HepG2 (cell line): ENCODE data around the gene MACROD2. TPM values are rescaled to one million over a fixed set of nuclear protein-coding genes. Genes with fewer than 3 reads are reported as not detected.

Source experiments
- ATAC-seq: fragments of 200-7000 bp; cut with Tn5 transposase; 3 replicates; pipeline ENCODE4 v1.9.1; 2020; ENCODE audit warnings: mild to moderate bottlenecking, moderate library complexity
- BruUV-seq: library from RNA; stranded (reverse); fragments of 400-500 nt; replicated peaks from 2 replicates; lab custom pipeline; 2021; lab: Mats Ljungman, UMichigan
- CTCF ChIA-PET: fragments of 300-600 bp; formaldehyde crosslinking; extraction: SDS; loops from one replicate; lab custom pipeline; 2021; ENCODE audit warnings: low total read pairs, inconsistent platforms, low intra/inter-chr PET ratio; lab: Yijun Ruan, JAX
- POLR2A ChIA-PET: fragments of 350-600 bp; sonication (Branson Sonifier 250); formaldehyde crosslinking; loops from one replicate; lab custom pipeline; 2020; ENCODE audit warnings: antibody characterized with exemption, inconsistent platforms; lab: Yijun Ruan, JAX
- DNase-seq: peaks from one replicate; pipeline ENCODE4 v3.0.0-alpha.2; 2015; ENCODE audit warnings: low spot score
- FAIRE-seq: peaks from 3 replicates; lab custom pipeline; 2011; peaks lifted over from hg19 to GRCh38; lab: Jason Lieb, UNC
- H2AFZ ChIP-seq: one replicate; pipeline ENCODE4 v1.6.1; 2011; ENCODE audit warnings: low read length, inconsistent platforms
- H3K27ac ChIP-seq: fragments of 300-600 bp; 3 replicates; pipeline ENCODE4 v1.8.0; 2011; ENCODE audit warnings: mixed run types, mild to moderate bottlenecking, mixed read lengths, low read length, inconsistent platforms; ENCODE audit not compliant: insufficient read depth; ENCODE audit errors: extremely low read length
- H3K27me3 ChIP-seq, 2 experiments: fragments of 200-600 bp in 1 of 2; 2 replicates in 1 of 2; 3 replicates in 1 of 2; pipeline versions ENCODE4 v1.6.0 to v1.8.0; 2011; ENCODE audit warnings: low read length in 2 of 2, mild to moderate bottlenecking in 2 of 2, moderate library complexity in 2 of 2, inconsistent platforms in 1 of 2; ENCODE audit not compliant: insufficient read depth in 2 of 2, control insufficient read depth in 1 of 2
- H3K36me3 ChIP-seq, 2 experiments: fragments of 200-600 bp in 1 of 2; replicated peaks in 1 of 2; 2 replicates in 1 of 2; 3 replicates in 1 of 2; pipeline versions ENCODE4 v1.5.1 to v1.8.0; 2011; ENCODE audit warnings: low read length in 2 of 2, inconsistent platforms in 1 of 2; ENCODE audit not compliant: insufficient read depth in 2 of 2, control insufficient read depth in 1 of 2
- H3K4me1 ChIP-seq: 2 replicates; pipeline ENCODE4 v1.5.1; 2012; ENCODE audit warnings: low read length, inconsistent platforms; ENCODE audit not compliant: insufficient read depth
- H3K4me2 ChIP-seq: 2 replicates; pipeline ENCODE4 v1.6.0; 2011; ENCODE audit warnings: low read depth, low read length, inconsistent platforms
- H3K4me3 ChIP-seq, 3 experiments: fragments of 200-600 bp in 1 of 3; sonication (generic), shearing (Covaris generic) in 1 of 3; replicated peaks in 1 of 3; 2 replicates each; pipeline ENCODE4 v1.5.1; 2011 to 2016; ENCODE audit warnings: low read length in 3 of 3, inconsistent platforms in 2 of 3, low read depth in 2 of 3, mild to moderate bottlenecking in 2 of 3, control low read depth in 1 of 3, mixed read lengths in 1 of 3; ENCODE audit not compliant: insufficient read depth in 1 of 3
- H3K79me2 ChIP-seq: one replicate; pipeline ENCODE4 v1.6.1; 2011; ENCODE audit warnings: low read length, inconsistent platforms; ENCODE audit not compliant: insufficient read depth
- H3K9ac ChIP-seq: 2 replicates; pipeline ENCODE4 v1.6.0; 2011; ENCODE audit warnings: mild to moderate bottlenecking, low read depth, low read length, inconsistent platforms; ENCODE audit not compliant: insufficient read depth
- H3K9me3 ChIP-seq: 2 replicates; pipeline ENCODE4 v1.5.1; 2012; ENCODE audit warnings: mild to moderate bottlenecking, low read length
- H4K20me1 ChIP-seq: 2 replicates; pipeline ENCODE4 v1.6.0; 2011; ENCODE audit warnings: inconsistent platforms, mild to moderate bottlenecking, low read length, moderate library complexity; ENCODE audit not compliant: insufficient read depth
- HNF1A ChIP-seq, 2 experiments: sonication (generic) in 1 of 2; formaldehyde crosslinking in 1 of 2; IDR thresholded peaks; 2 replicates each; pipeline versions ENCODE4 v1.4.0 to v1.6.1; 2016 to 2020; ENCODE audit warnings: borderline replicate concordance in 1 of 2, low read depth in 1 of 2, mild to moderate bottlenecking in 1 of 2, missing genetic modification reagents in 1 of 2
- LBX2 ChIP-seq: sonication (generic); formaldehyde crosslinking; IDR thresholded peaks from 2 replicates; pipeline ENCODE4 v1.5.0; 2020; ENCODE audit warnings: missing genetic modification reagents, mild to moderate bottlenecking, borderline replicate concordance
- MIER3 ChIP-seq: IDR thresholded peaks from 2 replicates; pipeline ENCODE4 v1.6.1; 2016; ENCODE audit warnings: missing compliant biosample characterization, borderline replicate concordance
- MZF1 ChIP-seq: sonication (generic); formaldehyde crosslinking; IDR thresholded peaks from 2 replicates; pipeline ENCODE4 v1.8.1; 2023; ENCODE audit warnings: mild to moderate bottlenecking, missing genetic modification reagents, borderline replicate concordance
- NBN ChIP-seq: fragments of 450-650 bp; conservative IDR thresholded peaks from 2 replicates; pipeline ENCODE4 v1.6.1; 2017
- THRA ChIP-seq: sonication (generic); formaldehyde crosslinking; IDR thresholded peaks from 2 replicates; pipeline ENCODE4 v1.4.0; 2020; ENCODE audit warnings: missing genetic modification reagents, borderline replicate concordance
- ZNF432 ChIP-seq: sonication (generic); formaldehyde crosslinking; IDR thresholded peaks from 2 replicates; pipeline ENCODE4 v1.5.0; 2020; ENCODE audit warnings: missing genetic modification reagents, mild to moderate bottlenecking, borderline replicate concordance
- ZNF883 ChIP-seq: sonication (generic); formaldehyde crosslinking; IDR thresholded peaks from 2 replicates; pipeline ENCODE4 v1.5.1; 2020; ENCODE audit warnings: mild to moderate bottlenecking, missing genetic modification reagents; ENCODE audit errors: not compliant biosample characterization
- ZSCAN12 ChIP-seq: sonication (generic); formaldehyde crosslinking; IDR thresholded peaks from 2 replicates; pipeline ENCODE4 v1.9.0; 2021; ENCODE audit warnings: mild to moderate bottlenecking, missing genetic modification reagents
- WGBS: methylation state at CpG from one replicate; pipeline ENCODE4 v1.1.6; 2017; ENCODE audit warnings: low lambda C conversion rate; 5-methylcytosine and 5-hydroxymethylcytosine counted together
- in situ Hi-C: cut with HindIII; loops from 2 replicates; pipeline ENCODE4 v1.10.0; 2017; ENCODE audit warnings: low pct_unique_long_range_greater_than_20kb; ENCODE audit not compliant: extremely low pct_ligation_motif_present
- intact Hi-C: fragments of 100-400 bp; cut with micrococcal nuclease; formaldehyde crosslinking; loops from one replicate; pipeline ENCODE4 v1.10.0; 2022; ENCODE audit not compliant: unreplicated experiment
- polyA plus RNA-seq, 8 experiments: library from polyadenylated mRNA; depleted of rRNA in 3 of 8; stranded (reverse) in 7 of 8; unstranded in 1 of 8; fragments of >200 nt; fragmentation: Illumina TruSeq in 4 of 8; extraction: Trizol in 4 of 8; gene quantifications; 2 replicates each; pipeline versions ENCODE4 v1.2.1 to v1.2.3, GENCODE V29; 2011 to 2016; ENCODE audit warnings: low read depth in 4 of 8, missing spikeins in 1 of 8, mixed read lengths in 1 of 8; ENCODE audit not compliant: insufficient read depth in 1 of 8
- total RNA-seq, 5 experiments: library from RNA; depleted of rRNA; stranded (reverse); fragments of >200 nt; fragmentation: Illumina TruSeq; extraction: Trizol; gene quantifications; 2 replicates each; pipeline ENCODE4 v1.2.3, GENCODE V29; 2016; ENCODE audit warnings: low read depth in 1 of 5

The MACROD2 gene
- total and polyA plus RNA-seq, 2 of the 13 experiments (the other 11 are each of a cell fraction or from before 2014, with no cell fraction given): 0.13 to 0.51 TPM

- CTCF ChIA-PET: no interaction called here
- POLR2A ChIA-PET: no interaction called here
These were observed 543.1 kb downstream of the MACROD2 start for GRCh38 chr20:14538433-14538832.

GRCh38 chr20:14543040-14543439 is 547.7 kb downstream of the MACROD2 start:
- DNase-seq (no peak), FAIRE-seq (no peak), ATAC-seq (no peak)
- intact Hi-C loops: no loop called here
- Histone ChIP-seq H3K9ac (no peak overlapping the region), H3K4me1 (no peaks in the 10 kb centered on the region), H4K20me1 (no peaks in the 10 kb centered on the region), H3K27me3 (no peaks in the 10 kb centered on the region), H2AFZ (no peak overlapping the region), H3K36me3 (no peaks in the 10 kb centered on the region), H3K9me3 (peaks cover 9% of the 10 kb centered on the region), H3K27ac (no peak overlapping the region), H3K4me3 (no peak overlapping the region), H3K79me2 (no peaks in the 10 kb centered on the region), H3K4me2 (no peak overlapping the region)
- in situ Hi-C loops: no loop called here
- BruUV-seq: no TSS peak
- ChIA-PET CTCF (no interaction called here), POLR2A (no interaction called here)
- TF ChIP-seq HNF1A (IDR thresholded peaks at IDR 0.05; ENCODE audit: low read depth): no peak
- no peak for TF ChIP-seq HNF1A (CRISPR knock-in tag; IDR thresholded peaks at IDR 0.05; ENCODE audit: borderline replicate concordance)
- no peak for TF ChIP-seq ZSCAN12 (CRISPR knock-in tag)
- no peak for TF ChIP-seq ZNF883
- TF ChIP-seq THRA (CRISPR knock-in tag): no peak
- no peak for TF ChIP-seq MZF1
- no peak for TF ChIP-seq NBN
- no peak for TF ChIP-seq MIER3 (CRISPR knock-in tag)
- TF ChIP-seq LBX2 (CRISPR knock-in tag): no peak

More at GRCh38 chr20:14538433-14538832, 543.1 kb downstream of the MACROD2 start:
- Histone ChIP-seq H3K4me3 (no peak overlapping the region), H3K79me2 (no peaks in the 10 kb centered on the region), H3K9me3 (peaks cover 9% of the 10 kb centered on the region; the same call in 1 of the 2 replicates), H4K20me1 (no peaks in the 10 kb centered on the region), H3K9ac (no peak overlapping the region), H3K4me1 (no peaks in the 10 kb centered on the region), H3K4me2 (no peak overlapping the region), H2AFZ (no peak overlapping the region), H3K27ac (no peak overlapping the region), H3K27me3 (no peaks in the 10 kb centered on the region), H3K36me3 (no peaks in the 10 kb centered on the region)
- in situ Hi-C loops: no loop called here
- no peak for ATAC-seq
- DNase-seq: no peak
- WGBS: 44% methylated on average over 5 of the region's 5 CpGs
- no peak for TF ChIP-seq ZNF432 (CRISPR knock-in tag)
- intact Hi-C loops: no loop called here
- BruUV-seq: no TSS peak
- no peak for FAIRE-seq
